PC-3 (cell line): ENCODE data around the gene RASD2. TPM values are rescaled to one million over a fixed set of nuclear protein-coding genes. Genes with fewer than 3 reads are reported as not detected.

ENCODE experiments used
- ATAC-seq: fragments of 200-7000 bp; cut with Tn5 transposase; 2 replicates; pipeline ENCODE4 v1.9.1; 2020; ENCODE audit warnings: mild to moderate bottlenecking, moderate library complexity
- BruUV-seq: library from RNA; stranded (reverse); fragments of 400-500 nt; replicated peaks from 2 replicates; lab custom pipeline; 2021; lab: Mats Ljungman, UMichigan
- CTCF ChIA-PET: fragments of 300-600 bp; sonication (Branson Sonifier 250); formaldehyde crosslinking; loops from one replicate; lab custom pipeline; 2022; ENCODE audit warnings: antibody characterized with exemption; lab: Charles Lee
- POLR2A ChIA-PET: fragments of 300-600 bp; sonication (Branson Sonifier 250); formaldehyde crosslinking; loops from one replicate; lab custom pipeline; 2022; ENCODE audit warnings: antibody characterized with exemption; ENCODE audit not compliant: unreplicated experiment; lab: Charles Lee
- DNase-seq: peaks from one replicate; pipeline ENCODE4 v3.0.0-alpha.2; 2015
- H2AFZ ChIP-seq: fragments of 300-600 bp; sonication (generic); 2 replicates; pipeline ENCODE4 v1.6.0; 2016; ENCODE audit warnings: antibody characterized with exemption, low read length
- H3F3A ChIP-seq: fragments of 300-600 bp; sonication (generic); one replicate; pipeline ENCODE4 v1.6.0; 2017; ENCODE audit warnings: antibody characterized with exemption, low read length, control low read depth, mild to moderate bottlenecking; ENCODE audit not compliant: unreplicated experiment
- H3K27ac ChIP-seq: fragments of 300-600 bp; sonication (generic); 2 replicates; pipeline ENCODE4 v1.5.1; 2016; ENCODE audit warnings: mild to moderate bottlenecking, low read length
- H3K27me3 ChIP-seq: fragments of 300-600 bp; sonication (generic); 2 replicates; pipeline ENCODE4 v1.6.1; 2016; ENCODE audit warnings: low read length, mixed read lengths
- H3K36me3 ChIP-seq: fragments of 300-600 bp; sonication (generic); 2 replicates; pipeline ENCODE4 v1.6.1; 2016; ENCODE audit warnings: low read depth, mixed run types, low read length, mixed read lengths
- H3K4me1 ChIP-seq: fragments of 300-600 bp; sonication (generic); 2 replicates; pipeline ENCODE4 v1.5.1; 2016; ENCODE audit warnings: low read length; ENCODE audit not compliant: insufficient read depth
- H3K4me2 ChIP-seq: fragments of 300-600 bp; sonication (generic); 2 replicates; pipeline ENCODE4 v1.6.0; 2016; ENCODE audit warnings: low read length
- H3K4me3 ChIP-seq: fragments of 300-600 bp; sonication (generic); 2 replicates; pipeline ENCODE4 v1.5.1; 2016; ENCODE audit warnings: mild to moderate bottlenecking, low read length, mixed read lengths
- H3K79me2 ChIP-seq: fragments of 300-600 bp; sonication (generic); 2 replicates; pipeline ENCODE4 v1.6.1; 2017; ENCODE audit warnings: low read length, mixed read lengths
- H3K9ac ChIP-seq: fragments of 300-600 bp; sonication (generic); 2 replicates; pipeline ENCODE4 v1.6.0; 2016; ENCODE audit warnings: mild to moderate bottlenecking, low read length
- H3K9me2 ChIP-seq: fragments of 300-600 bp; sonication (generic); replicated peaks from 2 replicates; pipeline ENCODE4 v1.6.1; 2016; ENCODE audit warnings: mixed run types, low read length, mixed read lengths
- H3K9me3 ChIP-seq: fragments of 300-600 bp; sonication (generic); 2 replicates; pipeline ENCODE4 v1.6.1; 2016; ENCODE audit warnings: low read length, mixed read lengths
- H4K20me1 ChIP-seq: fragments of 300-600 bp; sonication (generic); 2 replicates; pipeline ENCODE4 v1.6.1; 2016; ENCODE audit warnings: low read length, mixed read lengths
- EZH2 ChIP-seq: fragments of 300-600 bp; sonication (generic); IDR thresholded peaks from one replicate; pipeline ENCODE4 v1.6.1; 2017; ENCODE audit warnings: antibody characterized with exemption, mild to moderate bottlenecking, low read length; ENCODE audit not compliant: unreplicated experiment
- EZH2phosphoT487 ChIP-seq: fragments of 300-600 bp; sonication (generic); IDR thresholded peaks from 2 replicates; pipeline ENCODE4 v1.6.1; 2018; ENCODE audit warnings: mild to moderate bottlenecking, antibody characterized with exemption, low read length, borderline replicate concordance
- intact Hi-C: fragments of 100-400 bp; cut with micrococcal nuclease; formaldehyde crosslinking; loops from 2 replicates; pipeline ENCODE4 v1.9.0; 2023
- total RNA-seq: library from RNA; depleted of rRNA; stranded (reverse); fragments of >200 nt; gene quantifications from 2 replicates; pipeline ENCODE4 v1.2.3, GENCODE V29; 2014
- TF ChIP-seq, protein P1 (sequence below): fragments of 300-600 bp; sonication (generic); conservative IDR thresholded peaks from 2 replicates; pipeline ENCODE4 v1.5.1; 2017; ENCODE audit warnings: antibody characterized with exemption, low read depth, mild to moderate bottlenecking, low read length

Gene RASD2
- total RNA-seq, 1 experiment from 2014 or later: 0.07 TPM

DNA sequence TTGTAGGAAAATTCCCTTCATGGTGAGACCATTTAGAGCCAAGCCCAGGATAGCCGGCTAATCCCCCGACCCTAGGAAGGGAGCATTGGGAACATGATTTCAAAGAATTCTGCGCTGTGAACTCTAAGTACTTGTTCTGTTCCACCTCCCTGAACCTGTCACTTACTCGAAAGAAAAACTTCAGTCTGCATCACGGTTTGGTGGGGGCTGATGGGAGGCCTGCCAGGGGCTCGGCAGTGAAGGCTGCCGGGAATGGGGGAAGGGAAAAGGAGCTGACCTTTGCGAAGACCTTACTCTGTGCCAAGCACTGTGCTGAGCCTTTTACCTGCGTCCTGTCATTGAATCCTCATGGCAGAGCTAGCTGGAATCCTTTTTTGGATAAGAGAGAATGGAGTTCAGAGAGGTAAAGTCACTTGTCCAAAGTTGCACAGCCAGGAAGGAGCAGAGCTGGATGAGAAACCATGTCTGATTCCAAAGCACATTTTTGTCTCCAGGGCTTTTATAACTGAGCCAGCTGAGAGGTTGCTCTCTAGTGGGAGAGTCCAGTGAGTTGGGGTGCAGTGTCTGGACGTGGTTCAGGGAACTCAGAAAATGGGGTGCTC, 15.4 kb downstream of the RASD2 start:
- Histone ChIP-seq H3K36me3 (no peaks in the 10 kb centered on the region), H3K4me3 (no peak overlapping the region), H3K27ac (no peak overlapping the region), H3K27me3 (no peaks in the 10 kb centered on the region), H3K9me3 (no peaks in the 10 kb centered on the region), H3K4me1 (no peaks in the 10 kb centered on the region), H3K9me2 (no peaks in the 10 kb centered on the region), H4K20me1 (no peaks in the 10 kb centered on the region), H2AFZ (no peak overlapping the region), H3F3A (no peaks in the 10 kb centered on the region), H3K4me2 (no peak overlapping the region), H3K79me2 (no peaks in the 10 kb centered on the region), H3K9ac (no peak overlapping the region)
- DNase-seq (no peak), ATAC-seq (no peak)
- intact Hi-C loops: no loop called here
- no TSS peak for BruUV-seq
- POLR2A ChIA-PET: no interaction called here
- CTCF ChIA-PET: no interaction called here
- TF ChIP-seq EZH2 (no peak), EZH2phosphoT487 (no peak)
- TF ChIP-seq, protein P1, sequence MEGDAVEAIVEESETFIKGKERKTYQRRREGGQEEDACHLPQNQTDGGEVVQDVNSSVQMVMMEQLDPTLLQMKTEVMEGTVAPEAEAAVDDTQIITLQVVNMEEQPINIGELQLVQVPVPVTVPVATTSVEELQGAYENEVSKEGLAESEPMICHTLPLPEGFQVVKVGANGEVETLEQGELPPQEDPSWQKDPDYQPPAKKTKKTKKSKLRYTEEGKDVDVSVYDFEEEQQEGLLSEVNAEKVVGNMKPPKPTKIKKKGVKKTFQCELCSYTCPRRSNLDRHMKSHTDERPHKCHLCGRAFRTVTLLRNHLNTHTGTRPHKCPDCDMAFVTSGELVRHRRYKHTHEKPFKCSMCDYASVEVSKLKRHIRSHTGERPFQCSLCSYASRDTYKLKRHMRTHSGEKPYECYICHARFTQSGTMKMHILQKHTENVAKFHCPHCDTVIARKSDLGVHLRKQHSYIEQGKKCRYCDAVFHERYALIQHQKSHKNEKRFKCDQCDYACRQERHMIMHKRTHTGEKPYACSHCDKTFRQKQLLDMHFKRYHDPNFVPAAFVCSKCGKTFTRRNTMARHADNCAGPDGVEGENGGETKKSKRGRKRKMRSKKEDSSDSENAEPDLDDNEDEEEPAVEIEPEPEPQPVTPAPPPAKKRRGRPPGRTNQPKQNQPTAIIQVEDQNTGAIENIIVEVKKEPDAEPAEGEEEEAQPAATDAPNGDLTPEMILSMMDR: no peak

DNA sequence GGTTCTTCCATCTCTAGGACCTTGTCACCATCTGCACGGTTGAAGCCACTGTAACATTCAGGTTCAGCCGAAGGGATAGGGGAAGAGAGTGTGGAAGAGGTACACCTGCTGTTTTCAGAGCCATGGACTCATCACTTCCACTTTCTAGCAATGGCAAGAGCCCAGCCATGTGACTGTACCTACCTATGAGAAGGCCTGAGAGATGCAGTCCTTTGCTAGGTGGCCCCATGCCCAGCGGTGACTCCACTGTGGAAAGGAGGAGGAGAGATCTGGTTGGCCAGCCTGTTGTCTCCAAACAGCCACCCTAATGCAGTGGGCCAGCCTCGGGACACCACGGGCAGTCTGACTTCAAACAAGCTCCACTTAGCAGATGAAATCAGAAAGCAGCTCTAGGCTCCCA, 16.0 kb downstream of the RASD2 start:
- no peaks in the 10 kb centered on the region for H3F3A ChIP-seq
- TF ChIP-seq EZH2 (no peak), EZH2phosphoT487 (no peak)
- intact Hi-C loops: no loop called here
- no peak overlapping the region for H3K4me2 ChIP-seq
- H3K4me3 ChIP-seq: no peak overlapping the region
- no peak overlapping the region for H3K27ac ChIP-seq
- H3K9ac ChIP-seq: no peak overlapping the region
- H3K79me2 ChIP-seq: no peaks in the 10 kb centered on the region
- DNase-seq (no peak), ATAC-seq (no peak)
- no peak overlapping the region for H2AFZ ChIP-seq
- no peaks in the 10 kb centered on the region for H3K27me3 ChIP-seq
- H3K9me2 ChIP-seq: no peaks in the 10 kb centered on the region
- ChIA-PET CTCF (no interaction called here), POLR2A (no interaction called here)
- H3K4me1 ChIP-seq: no peaks in the 10 kb centered on the region
- no peaks in the 10 kb centered on the region for H3K9me3 ChIP-seq
- BruUV-seq: no TSS peak
- H3K36me3 ChIP-seq: no peaks in the 10 kb centered on the region
- no peaks in the 10 kb centered on the region for H4K20me1 ChIP-seq

DNA sequence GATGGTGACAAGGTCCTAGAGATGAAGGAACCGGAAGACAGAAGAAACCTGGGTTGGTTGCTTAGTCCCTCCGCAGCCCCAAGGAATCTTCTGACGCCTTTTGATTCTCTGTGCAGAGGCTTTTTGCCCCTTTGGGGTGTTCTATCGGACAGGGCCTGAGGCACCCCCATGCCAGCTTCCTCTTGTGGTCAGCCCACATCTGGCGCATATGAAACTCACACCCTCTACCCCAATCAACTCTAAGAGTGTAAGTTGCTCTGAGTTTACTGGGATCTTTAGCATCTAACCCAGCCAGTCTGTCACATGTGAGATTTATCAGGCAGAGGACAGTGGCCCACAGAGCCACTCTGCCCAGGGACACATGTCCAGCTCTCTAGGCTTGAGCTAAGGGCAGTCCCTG, 17.4 kb downstream of the RASD2 start:
- intact Hi-C loops: no loop called here
- TF ChIP-seq EZH2: no peak
- TF ChIP-seq EZH2phosphoT487: no peak
- TF ChIP-seq, protein P1: no peak
- H3K9ac ChIP-seq: no peak overlapping the region
- ChIA-PET CTCF (no interaction called here), POLR2A (no interaction called here)
- H3K9me2 ChIP-seq: no peaks in the 10 kb centered on the region
- no peaks in the 10 kb centered on the region for H3F3A ChIP-seq
- H3K4me1 ChIP-seq: no peaks in the 10 kb centered on the region; the same call in 1 of the 2 replicates
- H4K20me1 ChIP-seq: no peaks in the 10 kb centered on the region
- no peak overlapping the region for H3K27ac ChIP-seq
- DNase-seq: no peak
- no peaks in the 10 kb centered on the region for H3K9me3 ChIP-seq
- no peaks in the 10 kb centered on the region for H3K27me3 ChIP-seq
- H3K4me2 ChIP-seq: no peak overlapping the region
- no peak overlapping the region for H3K4me3 ChIP-seq
- ATAC-seq: no peak
- H3K79me2 ChIP-seq: no peaks in the 10 kb centered on the region
- no TSS peak for BruUV-seq
- H2AFZ ChIP-seq: no peak overlapping the region
- no peaks in the 10 kb centered on the region for H3K36me3 ChIP-seq
